H9 (cell line): Measurements from ENCODE around the gene CNGA2. TPM values are rescaled to one million over a fixed set of nuclear protein-coding genes. Genes with fewer than 3 reads are reported as not detected.

Source experiments
- DNase-seq: peaks from one replicate; pipeline ENCODE4 v3.0.0-alpha.2; 2017
- H2AFZ ChIP-seq: one replicate; pipeline ENCODE4 v1.6.1; 2013; ENCODE audit warnings: mild to moderate bottlenecking, low read length, control low read depth, moderate library complexity
- H2AK5ac ChIP-seq: 2 replicates; pipeline ENCODE4 v1.6.1; 2013; ENCODE audit warnings: low read length, control low read depth, mixed read lengths; ENCODE audit not compliant: insufficient read length
- H2BK120ac ChIP-seq: one replicate; pipeline ENCODE4 v1.6.1; 2013; ENCODE audit warnings: low read depth, mild to moderate bottlenecking, low read length, control low read depth, inconsistent platforms; ENCODE audit not compliant: poor library complexity, severe bottlenecking
- H2BK12ac ChIP-seq: 2 replicates; pipeline ENCODE4 v1.6.1; 2013; ENCODE audit warnings: low read length, control low read depth, mixed read lengths, low read depth; ENCODE audit not compliant: insufficient read length
- H2BK15ac ChIP-seq: 2 replicates; pipeline ENCODE4 v1.6.1; 2013; ENCODE audit warnings: low read depth, low read length, control low read depth
- H2BK20ac ChIP-seq: one replicate; pipeline ENCODE4 v1.6.1; 2013; ENCODE audit warnings: low read depth, mild to moderate bottlenecking, low read length, control low read depth, inconsistent platforms; ENCODE audit not compliant: poor library complexity, severe bottlenecking
- H2BK5ac ChIP-seq: 2 replicates; pipeline ENCODE4 v1.6.1; 2013; ENCODE audit warnings: low read length, control low read depth, mixed read lengths; ENCODE audit not compliant: insufficient read length
- H3K14ac ChIP-seq: 2 replicates; pipeline ENCODE4 v1.6.1; 2013; ENCODE audit warnings: low read length, control low read depth; ENCODE audit not compliant: insufficient read depth
- H3K18ac ChIP-seq: 2 replicates; pipeline ENCODE4 v1.6.1; 2013; ENCODE audit warnings: low read depth, mild to moderate bottlenecking, mixed read lengths, low read length, control low read depth; ENCODE audit not compliant: insufficient read length
- H3K23ac ChIP-seq: 2 replicates; pipeline ENCODE4 v1.6.1; 2013; ENCODE audit warnings: low read length, control low read depth, mixed read lengths, low read depth; ENCODE audit not compliant: insufficient read length
- H3K23me2 ChIP-seq: 2 replicates; pipeline ENCODE4 v1.6.1; 2013; ENCODE audit warnings: low read depth, mild to moderate bottlenecking, mixed read lengths, low read length, control low read depth; ENCODE audit not compliant: insufficient read length, poor library complexity, severe bottlenecking
- H3K27ac ChIP-seq: 2 replicates; pipeline ENCODE4 v1.5.1; 2013; ENCODE audit warnings: low read length, control low read depth, mixed read lengths, low read depth; ENCODE audit not compliant: insufficient read length
- H3K27me3 ChIP-seq: 2 replicates; pipeline ENCODE4 v1.6.1; 2013; ENCODE audit warnings: low read length, control low read depth, inconsistent platforms; ENCODE audit not compliant: insufficient read depth
- H3K4ac ChIP-seq: 2 replicates; pipeline ENCODE4 v1.6.1; 2013; ENCODE audit warnings: low read depth, mild to moderate bottlenecking, control low read depth, inconsistent platforms, low read length, moderate library complexity
- H3K4me1 ChIP-seq: 2 replicates; pipeline ENCODE4 v1.6.1; 2013; ENCODE audit warnings: low read length, control low read depth, inconsistent platforms; ENCODE audit not compliant: insufficient read depth
- H3K4me2 ChIP-seq: 2 replicates; pipeline ENCODE4 v1.6.1; 2013; ENCODE audit warnings: low read length, control low read depth, mixed read lengths; ENCODE audit not compliant: insufficient read length, insufficient read depth
- H3K56ac ChIP-seq: 2 replicates; pipeline ENCODE4 v1.6.1; 2013; ENCODE audit warnings: low read depth, mild to moderate bottlenecking, mixed read lengths, low read length, control low read depth; ENCODE audit not compliant: insufficient read length
- H3K79me1 ChIP-seq: 2 replicates; pipeline ENCODE4 v1.6.1; 2013; ENCODE audit warnings: low read depth, mild to moderate bottlenecking, moderate library complexity, low read length, control low read depth, inconsistent platforms; ENCODE audit not compliant: insufficient read depth, poor library complexity, severe bottlenecking
- H3K79me2 ChIP-seq: 2 replicates; pipeline ENCODE4 v1.6.1; 2013; ENCODE audit warnings: low read length, control low read depth, inconsistent platforms; ENCODE audit not compliant: insufficient read depth
- H3K9ac ChIP-seq: 2 replicates; pipeline ENCODE4 v1.6.1; 2013; ENCODE audit warnings: low read length, control low read depth, mixed read lengths; ENCODE audit not compliant: insufficient read length; ENCODE audit errors: extremely low read depth
- H3K9me3 ChIP-seq: one replicate; pipeline ENCODE4 v1.6.1; 2013; ENCODE audit warnings: low read depth, low read length, inconsistent platforms; ENCODE audit not compliant: control insufficient read depth
- H3T11ph ChIP-seq: one replicate; pipeline ENCODE4 v1.6.1; 2013; ENCODE audit warnings: mild to moderate bottlenecking, low read length, control low read depth, inconsistent platforms
- H4K20me1 ChIP-seq: one replicate; pipeline ENCODE4 v1.6.1; 2013; ENCODE audit not compliant: control insufficient read depth, insufficient read length, insufficient read depth
- H4K5ac ChIP-seq: 2 replicates; pipeline ENCODE4 v1.6.1; 2013; ENCODE audit warnings: low read depth, mild to moderate bottlenecking, mixed read lengths, low read length, control low read depth; ENCODE audit not compliant: insufficient read length
- H4K8ac ChIP-seq: replicated peaks from 2 replicates; pipeline ENCODE4 v1.6.1; 2013; ENCODE audit warnings: low read length, control low read depth, mixed read lengths, low read depth; ENCODE audit not compliant: insufficient read length
- H4K91ac ChIP-seq: 2 replicates; pipeline ENCODE4 v1.6.1; 2013; ENCODE audit warnings: low read depth, mild to moderate bottlenecking, moderate library complexity, mixed read lengths, low read length, control low read depth; ENCODE audit not compliant: insufficient read length
- H3K27ac Mint-ChIP-seq, 3 experiments: 2 replicates in 2 of 3; 3 replicates in 1 of 3; pipeline ENCODE4 v1.8.0; 2020 to 2021; ENCODE audit warnings: mixed read lengths in 3 of 3, mild to moderate bottlenecking in 1 of 3, moderate library complexity in 1 of 3
- H3K27me3 Mint-ChIP-seq: 2 replicates; pipeline ENCODE4 v1.8.0; 2021; ENCODE audit warnings: low read depth, mild to moderate bottlenecking, moderate library complexity, mixed read lengths
- H3K36me3 Mint-ChIP-seq, 3 experiments: 2 replicates in 2 of 3; 3 replicates in 1 of 3; pipeline ENCODE4 v1.8.0; 2020 to 2021; ENCODE audit warnings: low read depth in 3 of 3, mixed read lengths in 3 of 3; ENCODE audit not compliant: insufficient read depth in 1 of 3
- H3K4me1 Mint-ChIP-seq, 2 experiments: 2 replicates each; pipeline ENCODE4 v1.8.0; 2020; ENCODE audit warnings: mixed read lengths in 2 of 2
- H3K4me3 Mint-ChIP-seq, 2 experiments: 2 replicates in 1 of 2; 3 replicates in 1 of 2; pipeline ENCODE4 v1.8.0; 2020 to 2021; ENCODE audit warnings: mild to moderate bottlenecking in 2 of 2, mixed read lengths in 2 of 2, moderate library complexity in 1 of 2
- H3K9me3 Mint-ChIP-seq, 2 experiments: 2 replicates in 1 of 2; 3 replicates in 1 of 2; pipeline ENCODE4 v1.8.0; 2020; ENCODE audit warnings: mild to moderate bottlenecking in 2 of 2, mixed read lengths in 2 of 2, moderate library complexity in 1 of 2
- WGBS: extraction: QIAGEN DNeasy Blood & Tissue Kit; methylation state at CpG from one replicate; pipeline ENCODE4 v1.1.7; 2013; ENCODE audit warnings: missing lambda C conversion rate, low lambda C conversion rate, mixed read lengths; ENCODE audit not compliant: insufficient read length; ENCODE audit errors: extremely low coverage; 5-methylcytosine and 5-hydroxymethylcytosine counted together
- total RNA-seq: library from RNA; stranded (reverse); gene quantifications from 2 replicates; pipeline ENCODE4 v1.2.1, GENCODE V29; 2021
- TF ChIP-seq, protein P1 (sequence below): fragments of 200-600 bp; sonication (generic); conservative IDR thresholded peaks from 3 replicates; pipeline ENCODE4 v1.8.0; 2021; ENCODE audit warnings: antibody characterized with exemption, mild to moderate bottlenecking

CNGA2 gene
- total RNA-seq, 1 experiment from 2014 or later = not detected

GRCh38 chrX:151735219-151735618, 673 bp downstream of the CNGA2 start:
- no peak overlapping the region for H3K18ac ChIP-seq
- Mint-ChIP-seq H3K27me3 (peaks cover 32% of the 10 kb centered on the region), H3K4me3 (no peak overlapping the region), H3K4me1 (no peaks in the 10 kb centered on the region), H3K27ac (no peak overlapping the region), H3K36me3 (peaks cover 0 to 12% (median 6%) of the 10 kb centered on the region in 3 experiments; a peak in 5 of 7 replicates), H3K9me3 (peaks cover 69 to 74% of the 10 kb centered on the region in 2 experiments)
- H2BK15ac ChIP-seq = no peak overlapping the region
- peaks cover 65% of the 10 kb centered on the region for H3K9me3 ChIP-seq
- no peaks in the 10 kb centered on the region for H3K27me3 ChIP-seq
- no peaks in the 10 kb centered on the region for H3K79me2 ChIP-seq
- H3T11ph ChIP-seq = no peak overlapping the region
- no peak overlapping the region for H4K5ac ChIP-seq
- no CpG with 5 or more reads among the region's 2 CpGs for WGBS
- H2AK5ac ChIP-seq = no peak overlapping the region
- H3K4me2 ChIP-seq = no peak overlapping the region
- H3K23me2 ChIP-seq = no peaks in the 10 kb centered on the region
- H3K23ac ChIP-seq = no peak overlapping the region
- H2BK5ac ChIP-seq = no peak overlapping the region
- H3K4ac ChIP-seq = no peak overlapping the region
- TF ChIP-seq, protein P1, sequence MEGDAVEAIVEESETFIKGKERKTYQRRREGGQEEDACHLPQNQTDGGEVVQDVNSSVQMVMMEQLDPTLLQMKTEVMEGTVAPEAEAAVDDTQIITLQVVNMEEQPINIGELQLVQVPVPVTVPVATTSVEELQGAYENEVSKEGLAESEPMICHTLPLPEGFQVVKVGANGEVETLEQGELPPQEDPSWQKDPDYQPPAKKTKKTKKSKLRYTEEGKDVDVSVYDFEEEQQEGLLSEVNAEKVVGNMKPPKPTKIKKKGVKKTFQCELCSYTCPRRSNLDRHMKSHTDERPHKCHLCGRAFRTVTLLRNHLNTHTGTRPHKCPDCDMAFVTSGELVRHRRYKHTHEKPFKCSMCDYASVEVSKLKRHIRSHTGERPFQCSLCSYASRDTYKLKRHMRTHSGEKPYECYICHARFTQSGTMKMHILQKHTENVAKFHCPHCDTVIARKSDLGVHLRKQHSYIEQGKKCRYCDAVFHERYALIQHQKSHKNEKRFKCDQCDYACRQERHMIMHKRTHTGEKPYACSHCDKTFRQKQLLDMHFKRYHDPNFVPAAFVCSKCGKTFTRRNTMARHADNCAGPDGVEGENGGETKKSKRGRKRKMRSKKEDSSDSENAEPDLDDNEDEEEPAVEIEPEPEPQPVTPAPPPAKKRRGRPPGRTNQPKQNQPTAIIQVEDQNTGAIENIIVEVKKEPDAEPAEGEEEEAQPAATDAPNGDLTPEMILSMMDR = no peak
- H2AFZ ChIP-seq = no peak overlapping the region
- H2BK120ac ChIP-seq = no peak overlapping the region
- no peak overlapping the region for H3K27ac ChIP-seq
- H3K9ac ChIP-seq = no peak overlapping the region
- H4K91ac ChIP-seq = no peak overlapping the region
- H4K8ac ChIP-seq = no peak overlapping the region
- no peak overlapping the region for H3K56ac ChIP-seq
- H3K14ac ChIP-seq = no peak overlapping the region
- no peaks in the 10 kb centered on the region for H3K79me1 ChIP-seq
- H2BK20ac ChIP-seq = no peak overlapping the region
- no peaks in the 10 kb centered on the region for H3K4me1 ChIP-seq
- no peak overlapping the region for H2BK12ac ChIP-seq
- no peak for DNase-seq
- H4K20me1 ChIP-seq = no peaks in the 10 kb centered on the region
